Adrenal gland (tissue), 5 donors: ENCODE measurements around the gene PLCB1.

ENCODE experiments used
- POLR2A ChIP-seq, 2 donors: fragments of 450-650 bp; IDR thresholded peaks; one replicate each; pipeline ENCODE4 v1.6.1; 2017; ENCODE audit warnings: antibody characterized with exemption in 2 of 2, mild to moderate bottlenecking in 2 of 2, moderate library complexity in 1 of 2
- TF ChIP-seq, protein P1 (sequence below), 6 experiments: fragments of 450-650 bp in 4 of 6; fragments of 200-600 bp in 2 of 6; sonication (generic) in 1 of 6; IDR thresholded peaks; 1 replicate in 5 of 6; 2 replicates in 1 of 6; pipeline versions ENCODE4 v1.5.1 to v1.8.0; 2016 to 2021; ENCODE audit warnings: antibody characterized with exemption in 6 of 6, mild to moderate bottlenecking in 2 of 6, moderate library complexity in 1 of 6
- donor health status: DM: no; HTN: no; CAD: no.

GRCh38 chr20:8909596-8909995 lies 777.5 kb downstream of the PLCB1 start:
- TF ChIP-seq, protein P1, sequence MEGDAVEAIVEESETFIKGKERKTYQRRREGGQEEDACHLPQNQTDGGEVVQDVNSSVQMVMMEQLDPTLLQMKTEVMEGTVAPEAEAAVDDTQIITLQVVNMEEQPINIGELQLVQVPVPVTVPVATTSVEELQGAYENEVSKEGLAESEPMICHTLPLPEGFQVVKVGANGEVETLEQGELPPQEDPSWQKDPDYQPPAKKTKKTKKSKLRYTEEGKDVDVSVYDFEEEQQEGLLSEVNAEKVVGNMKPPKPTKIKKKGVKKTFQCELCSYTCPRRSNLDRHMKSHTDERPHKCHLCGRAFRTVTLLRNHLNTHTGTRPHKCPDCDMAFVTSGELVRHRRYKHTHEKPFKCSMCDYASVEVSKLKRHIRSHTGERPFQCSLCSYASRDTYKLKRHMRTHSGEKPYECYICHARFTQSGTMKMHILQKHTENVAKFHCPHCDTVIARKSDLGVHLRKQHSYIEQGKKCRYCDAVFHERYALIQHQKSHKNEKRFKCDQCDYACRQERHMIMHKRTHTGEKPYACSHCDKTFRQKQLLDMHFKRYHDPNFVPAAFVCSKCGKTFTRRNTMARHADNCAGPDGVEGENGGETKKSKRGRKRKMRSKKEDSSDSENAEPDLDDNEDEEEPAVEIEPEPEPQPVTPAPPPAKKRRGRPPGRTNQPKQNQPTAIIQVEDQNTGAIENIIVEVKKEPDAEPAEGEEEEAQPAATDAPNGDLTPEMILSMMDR (IDR thresholded peaks at IDR 0.05), result no peak
- no peak for TF ChIP-seq POLR2A (IDR thresholded peaks at IDR 0.05)
